GM20431 (cell line): ENCODE data around the gene STXBP5.
"Not testable (repeated sequence)": the region's sequence is repeated elsewhere in the genome, so short reads cannot be mapped to it uniquely, and the experiment has no call there.

Source experiments
- in situ Hi-C: fragments of 300-500 bp; cut with MseI, MboI; formaldehyde crosslinking; loops from one replicate; pipeline ENCODE4 v1.15.0; 2020; ENCODE audit warnings: low sequenced_read_pairs; ENCODE audit not compliant: unreplicated experiment

Gene STXBP5

GRCh38 chr6:147347179-147347881, 143.1 kb downstream of the STXBP5 start:
- in situ Hi-C loops: no loop called here

- in situ Hi-C loops: no loop called here
These were observed 143.8 kb downstream of the STXBP5 start for GRCh38 chr6:147347882-147348575.

GRCh38 chr6:147361311-147361981, 157.2 kb downstream of the STXBP5 start:
- in situ Hi-C loops: no loop called here

GRCh38 chr6:147366290-147366689, 162.1 kb downstream of the STXBP5 start:
- in situ Hi-C loops: no loop called here

GRCh38 chr6:147371325-147371724, 167.1 kb downstream of the STXBP5 start:
- in situ Hi-C loops: no loop called here

GRCh38 chr6:147372806-147373205, 168.6 kb downstream of the STXBP5 start:
- in situ Hi-C loops: no loop called here

- in situ Hi-C loops: no loop called here
These were observed 174.6 kb downstream of the STXBP5 start for GRCh38 chr6:147378819-147379218.

GRCh38 chr6:147380841-147381240, 176.6 kb downstream of the STXBP5 start:
- in situ Hi-C loops: not testable (repeated sequence)

- in situ Hi-C loops: no loop called here
These were observed 177.5 kb downstream of the STXBP5 start for GRCh38 chr6:147381712-147382111.

- in situ Hi-C loops: no loop called here
These were observed 178.8 kb downstream of the STXBP5 start for GRCh38 chr6:147382945-147383554.

GRCh38 chr6:147384029-147384428, 179.8 kb downstream of the STXBP5 start:
- in situ Hi-C loops: no loop called here

- in situ Hi-C loops: no loop called here
These were observed 180.8 kb downstream of the STXBP5 start for GRCh38 chr6:147384737-147385710.

GRCh38 chr6:147389463-147389862, 185.2 kb downstream of the STXBP5 start:
- in situ Hi-C loops: no loop called here

GRCh38 chr6:147390909-147391536, 186.8 kb downstream of the STXBP5 start:
- in situ Hi-C loops: no loop called here

GRCh38 chr6:147392917-147393625, 188.9 kb downstream of the STXBP5 start:
- in situ Hi-C loops: no loop called here

GRCh38 chr6:147395158-147395557, 190.9 kb downstream of the STXBP5 start:
- in situ Hi-C loops: no loop called here

- in situ Hi-C loops: no loop called here
These were observed 193.1 kb downstream of the STXBP5 start for GRCh38 chr6:147397306-147397705.

GRCh38 chr6:147400968-147401367, 196.8 kb downstream of the STXBP5 start:
- in situ Hi-C loops: no loop called here

- in situ Hi-C loops: no loop called here
These were observed 197.6 kb downstream of the STXBP5 start for GRCh38 chr6:147401779-147402178.
